NCI-H2081 treated with DMSO at 0.1 percent for 48 hours (cell line): Measurements from ENCODE around the gene CDH7.

Source experiments
- DNase-seq: peaks from one replicate; lab custom pipeline; 2025; lab: John Stamatoyannopoulos, UW

CDH7 gene

DNA sequence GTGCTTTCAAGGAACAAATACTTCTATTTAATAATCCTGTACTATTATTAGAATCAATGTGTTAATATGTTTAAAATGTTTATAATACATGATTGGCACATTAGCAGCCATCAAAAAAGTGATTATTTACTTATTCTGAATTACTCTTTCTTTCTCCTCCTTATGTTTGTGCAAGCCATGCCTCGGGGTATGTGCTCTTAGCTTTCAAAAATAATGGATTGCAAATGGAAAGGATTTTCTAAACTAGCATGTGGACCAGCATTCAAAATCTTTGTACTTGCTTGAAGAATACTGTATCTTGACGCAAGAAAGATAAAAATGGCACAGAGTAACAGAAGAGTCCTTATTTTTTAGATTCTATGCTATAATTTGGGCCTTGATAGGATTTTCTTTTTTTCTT, 156.5 kb downstream of the CDH7 start:
- DNase-seq, result no peak

DNA sequence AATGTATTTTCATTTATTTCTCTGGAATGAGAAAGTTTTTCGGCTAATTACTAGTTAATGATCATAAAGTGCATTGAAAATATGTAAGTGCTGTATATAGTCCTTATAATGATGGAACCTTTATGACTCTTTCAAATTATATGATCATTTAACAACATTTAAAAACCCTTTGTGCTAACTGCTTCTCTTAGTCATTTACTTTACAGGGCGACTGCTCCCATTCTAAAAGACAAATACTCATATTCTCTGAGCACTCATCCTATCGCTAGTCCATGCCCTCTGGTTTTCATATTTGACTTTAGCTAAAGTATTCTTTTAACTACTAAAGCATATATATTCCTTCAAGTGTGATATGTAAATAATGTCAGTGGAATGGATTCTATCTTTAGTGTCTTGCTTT, 168.2 kb downstream of the CDH7 start:
- DNase-seq, result no peak

DNA sequence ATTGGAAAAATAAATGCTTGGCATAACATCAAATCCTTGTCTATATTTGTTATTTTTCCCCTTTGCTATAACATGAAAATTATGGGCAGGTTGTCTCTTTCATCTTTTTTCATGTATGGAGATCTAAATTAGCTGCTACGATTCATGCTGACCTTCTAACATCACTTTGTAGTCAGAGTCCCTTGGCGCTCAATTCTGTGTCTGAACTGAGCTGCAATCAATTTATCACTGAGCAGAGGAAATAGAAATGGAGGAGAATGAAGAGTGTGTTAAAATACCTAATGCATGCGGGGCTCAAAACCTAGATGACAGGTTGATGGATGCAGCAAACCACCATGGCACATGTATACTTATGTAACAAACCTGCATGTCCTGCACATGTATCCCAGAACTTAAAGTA, 168.9 kb downstream of the CDH7 start:
- DNase-seq, result no peak

DNA sequence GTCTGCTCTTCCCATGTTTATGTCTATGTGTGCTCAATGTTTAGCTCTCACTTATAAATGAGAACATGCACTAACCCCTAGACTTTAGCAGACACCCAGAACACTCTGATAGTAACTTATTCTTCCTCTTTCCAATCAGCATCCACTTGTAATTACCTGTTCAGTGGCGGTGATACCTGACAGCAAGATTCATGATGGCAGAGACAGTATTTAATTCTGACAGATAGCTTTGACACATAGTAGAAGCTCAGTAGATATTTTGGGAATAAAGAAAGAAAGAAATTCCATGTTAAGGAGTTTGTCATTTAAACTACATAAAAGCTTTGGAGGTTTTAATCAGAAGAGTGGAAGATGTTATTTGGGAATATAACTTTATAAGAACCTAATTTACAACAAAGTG, 171.3 kb downstream of the CDH7 start:
- no peak for DNase-seq

DNA sequence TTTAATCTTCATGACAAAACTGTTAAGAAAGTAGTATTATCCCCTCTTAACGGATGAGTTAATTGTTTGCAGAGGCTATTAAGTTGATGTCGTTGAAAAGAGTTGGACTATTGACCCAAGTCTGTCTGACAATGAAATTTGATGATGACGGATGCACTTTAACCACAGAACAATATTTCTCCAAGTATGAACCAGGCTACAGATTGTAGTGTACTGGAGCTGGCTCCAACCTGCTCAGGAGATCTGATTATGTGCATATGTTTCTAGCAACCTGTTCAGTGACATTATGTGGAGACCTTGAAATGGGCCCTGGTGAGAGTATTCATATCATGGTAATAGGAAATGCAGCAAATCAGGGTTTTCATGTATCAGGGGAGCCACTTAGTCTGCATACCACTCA, 174.1 kb downstream of the CDH7 start:
- DNase-seq, result no peak

DNA sequence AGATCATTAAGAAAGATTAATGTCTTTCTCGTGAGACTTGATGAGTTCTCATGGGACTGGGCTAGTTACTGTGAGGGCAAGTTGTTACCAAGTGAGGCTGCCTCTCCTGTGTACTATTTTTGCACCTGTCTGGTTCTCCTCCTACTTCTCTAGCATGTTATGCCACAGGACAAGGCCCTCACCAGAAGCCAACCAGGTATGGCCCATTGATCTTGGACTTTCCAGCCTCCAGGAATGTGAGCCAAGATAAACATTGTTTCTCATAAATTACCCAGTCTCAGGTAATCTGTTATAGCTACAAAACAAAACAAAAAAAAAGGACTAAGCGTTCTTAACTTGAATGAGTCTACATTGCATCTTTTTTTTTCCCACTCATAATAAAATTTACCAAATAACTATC, 184.1 kb downstream of the CDH7 start:
- no peak for DNase-seq

DNA sequence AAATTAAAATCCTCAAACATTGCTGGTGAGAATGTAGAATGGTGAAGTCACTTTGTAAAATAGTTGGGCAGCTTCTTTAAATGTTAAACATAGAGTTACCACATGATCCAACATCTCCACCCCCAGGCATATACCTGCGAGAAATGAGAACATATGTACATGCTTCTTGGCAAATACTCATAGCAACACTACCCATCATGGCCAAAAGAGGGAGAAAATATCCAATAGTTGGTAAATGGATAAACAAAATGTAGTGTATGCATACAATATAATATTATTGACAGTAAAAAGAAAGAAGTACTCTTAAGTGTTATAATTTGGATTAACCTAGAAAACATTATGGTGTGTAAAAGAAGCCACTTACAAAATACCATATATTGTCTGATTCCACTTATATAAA, 185.9 kb downstream of the CDH7 start:
- DNase-seq, result no peak

DNA sequence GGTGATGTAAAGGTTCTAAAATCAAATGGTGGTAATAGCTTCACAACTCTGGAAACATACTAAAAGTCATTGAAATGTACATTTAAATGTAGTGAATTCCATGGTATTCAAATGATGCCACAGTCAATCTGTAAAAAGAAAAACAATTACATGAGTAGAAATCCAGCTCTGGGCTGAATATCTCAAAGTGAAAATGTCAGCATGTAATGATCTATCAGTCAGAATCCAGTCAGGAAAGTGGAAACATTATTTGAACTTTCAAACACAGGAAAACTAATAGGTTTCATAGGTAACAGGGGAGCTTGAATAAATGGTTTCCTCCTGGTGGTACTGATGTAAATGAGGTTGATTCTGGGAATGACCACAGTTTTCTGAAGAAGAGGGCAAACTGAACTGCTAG, 186.4 kb downstream of the CDH7 start:
- DNase-seq, result no peak

DNA sequence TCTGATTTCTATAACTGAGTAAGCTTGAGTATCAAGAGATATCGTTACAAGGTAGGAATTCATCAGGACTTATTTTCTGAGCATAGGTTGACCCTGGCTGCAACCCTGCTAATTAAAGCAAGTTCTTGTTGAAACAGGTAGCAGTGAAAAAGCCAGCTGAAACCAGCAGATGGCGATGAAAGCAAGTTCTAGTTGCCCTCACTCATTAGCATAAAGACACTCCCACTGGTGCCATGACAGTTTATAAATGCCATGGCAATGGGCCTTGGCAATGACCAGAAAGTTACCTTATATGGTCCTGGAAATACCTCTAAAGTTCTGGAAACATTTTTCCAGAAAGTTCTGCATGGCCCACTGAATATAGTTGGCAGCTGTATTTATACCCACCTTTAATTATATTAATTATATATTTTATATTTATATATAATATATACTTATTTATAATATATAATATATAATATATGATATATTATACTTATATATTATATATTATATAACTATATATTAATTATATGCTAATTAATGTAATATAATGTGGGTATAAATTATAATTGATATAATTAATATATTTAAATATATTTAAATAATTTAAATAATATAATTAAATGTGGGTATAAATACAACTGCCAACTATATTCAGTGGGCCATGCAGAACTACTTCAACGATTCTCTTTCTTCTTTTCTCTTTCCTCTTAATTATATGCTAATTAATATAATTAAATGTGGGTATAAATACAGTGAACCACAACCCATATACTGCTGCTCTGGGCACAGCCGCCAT, 188.0 kb downstream of the CDH7 start:
- DNase-seq, result peak; percentile 25
